Stimulated activated CD8-positive, alpha-beta memory T cell treated with anti-CD3 and anti-CD28 coated beads, Interleukin-7, amount 100 ng/mL, for 1 hour (primary cell): Measurements from ENCODE around the gene CACNA1A.
"Not testable (repeated sequence)": the region's sequence is repeated elsewhere in the genome, so short reads cannot be mapped to it uniquely, and the experiment has no call there.

Experiments
- DNase-seq, 2 donors: peaks; one replicate each; pipeline ENCODE4 v3.0.0-alpha.2; 2020; ENCODE audit warnings: low read depth in 2 of 2

The CACNA1A gene

DNA sequence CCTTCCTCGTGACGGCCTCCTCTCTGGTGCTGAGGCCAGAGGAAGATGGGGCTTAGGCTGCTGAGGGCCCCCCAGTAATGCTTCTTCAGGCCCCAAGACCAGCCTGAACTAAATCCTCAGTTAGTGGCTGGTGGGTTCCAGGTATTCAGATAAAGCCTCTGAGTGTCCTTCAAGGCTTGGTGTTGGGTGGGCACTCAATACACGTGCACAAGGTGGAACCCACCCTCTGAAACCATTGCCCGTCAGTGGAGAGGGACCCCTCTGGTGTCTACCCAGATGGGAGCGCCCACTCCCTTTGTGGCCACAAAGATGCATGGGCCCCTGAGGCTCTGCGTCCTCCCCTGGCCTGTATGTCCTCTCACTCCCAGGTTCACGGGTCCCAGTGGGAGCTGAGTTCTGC, 277.0 kb downstream of the CACNA1A start:
- DNase-seq: no peak

DNA sequence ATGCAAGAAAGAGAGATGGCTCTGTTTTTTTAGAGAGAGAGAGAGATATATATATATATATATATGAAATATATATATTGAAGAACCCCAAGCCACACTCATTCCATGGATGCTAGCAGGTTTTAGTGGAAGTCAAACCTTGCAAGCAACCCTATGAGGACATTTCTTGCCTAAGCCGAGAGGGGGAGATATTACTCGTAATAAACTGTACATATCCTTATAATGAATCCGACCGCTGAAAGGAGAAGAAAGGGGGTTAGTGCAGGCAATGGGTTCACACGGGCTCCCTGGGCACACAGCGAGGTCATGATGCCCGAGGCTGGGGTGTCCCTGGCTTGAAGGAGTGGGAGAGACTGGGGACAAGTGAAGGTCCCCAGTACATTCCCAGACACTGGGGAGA, 277.7 kb downstream of the CACNA1A start:
- no peak for DNase-seq

DNA sequence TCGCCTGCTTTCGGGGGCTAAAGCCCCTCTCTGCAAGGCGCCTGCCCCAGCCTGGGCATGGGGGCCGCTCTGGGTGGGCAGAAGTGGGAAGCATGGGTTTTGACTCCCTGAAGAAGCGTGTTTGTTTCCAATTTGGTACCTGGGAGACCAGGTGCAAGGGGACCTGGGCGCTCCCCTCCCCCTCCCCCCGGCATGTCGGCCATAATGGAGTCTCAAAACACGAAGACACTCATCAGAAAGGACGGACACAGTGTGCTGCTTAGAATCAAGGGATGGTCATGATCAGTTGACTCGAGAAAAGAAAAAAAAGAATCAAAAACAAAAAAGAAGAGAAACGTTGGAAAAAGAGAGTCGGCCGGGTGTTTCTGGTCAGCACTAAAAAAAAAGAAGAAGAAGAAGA, 279.3 kb downstream of the CACNA1A start:
- no peak for DNase-seq

DNA sequence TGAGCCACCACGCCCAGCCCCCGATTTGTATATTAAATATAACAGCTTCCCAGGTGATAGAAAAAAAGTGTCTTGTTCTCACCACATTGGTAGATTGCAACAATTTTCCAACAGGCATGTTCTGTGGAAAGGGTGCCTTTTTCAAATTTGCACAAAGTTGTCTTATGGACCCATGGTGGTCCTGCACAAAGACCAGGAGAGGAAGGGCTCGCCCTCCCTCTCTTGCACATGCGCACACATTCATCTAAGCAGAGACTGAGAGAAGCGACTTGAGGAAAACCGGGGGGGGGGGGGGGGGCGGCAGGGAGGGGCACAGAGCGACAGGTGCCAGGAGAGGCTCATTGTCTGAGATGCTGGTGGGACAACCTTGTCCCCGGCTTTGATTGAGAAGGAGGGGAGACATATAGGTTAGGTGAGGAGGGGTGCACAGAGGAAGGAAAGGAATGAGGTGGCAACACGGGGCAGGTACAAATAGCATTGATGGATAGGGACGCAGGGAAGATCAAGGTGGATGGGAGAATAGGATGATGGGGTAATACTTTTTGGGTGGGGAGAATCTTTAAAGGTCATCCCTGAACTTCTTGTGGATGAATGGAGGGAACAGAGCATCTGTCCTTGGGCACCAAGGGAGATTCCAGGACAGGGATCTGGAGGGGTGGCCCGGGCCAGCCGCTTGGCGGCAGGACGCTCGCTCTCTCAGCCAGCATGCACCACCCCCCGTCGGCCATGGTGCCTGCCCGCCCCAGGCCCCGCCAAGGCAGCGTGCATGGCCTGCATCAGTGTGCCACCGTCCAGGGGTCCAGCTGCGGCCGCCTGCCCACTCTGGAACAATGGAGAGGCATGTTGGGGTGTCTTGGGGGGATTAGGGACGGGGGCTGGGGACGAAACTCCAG, 280.1 kb downstream of the CACNA1A start:
- DNase-seq: no peak

DNA sequence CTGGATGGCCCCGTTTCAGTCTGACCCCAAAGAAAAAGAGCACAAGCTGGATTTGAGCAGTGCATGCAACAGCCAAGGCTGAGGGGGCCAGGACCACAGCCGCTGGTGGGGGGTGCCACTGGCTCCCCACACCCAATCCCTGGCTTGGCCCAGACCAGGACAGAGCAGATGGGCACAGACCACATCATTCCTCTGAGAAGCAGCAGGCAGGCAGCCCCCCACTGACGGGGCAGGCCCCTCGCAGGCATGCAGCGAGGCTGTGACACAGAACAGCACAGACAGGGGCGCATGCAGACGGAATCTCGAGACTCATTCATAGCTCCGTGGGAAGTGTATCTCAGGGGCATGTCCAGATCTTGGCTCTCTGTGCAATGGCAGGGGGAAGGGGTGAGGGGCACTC, 281.2 kb downstream of the CACNA1A start:
- no peak for DNase-seq

DNA sequence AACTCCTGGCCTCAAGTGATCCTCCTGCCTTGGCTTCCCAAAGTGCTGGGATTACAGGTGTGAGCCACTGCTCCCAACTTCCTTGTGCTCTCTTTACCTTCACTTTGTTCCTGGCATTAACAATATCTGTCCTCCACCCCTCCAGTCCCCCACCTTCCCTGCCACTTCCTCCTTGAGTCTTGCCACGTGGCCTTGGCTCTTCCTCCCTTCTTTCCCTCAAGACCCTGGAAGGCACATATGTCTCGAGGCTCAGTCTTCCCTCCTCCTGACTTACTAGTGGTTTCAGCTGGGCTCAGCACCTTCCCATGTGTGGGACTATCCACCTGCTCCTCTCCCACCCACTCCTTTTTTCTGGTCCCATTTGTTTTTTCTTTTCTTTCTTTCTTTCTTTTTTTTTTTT, 285.4 kb downstream of the CACNA1A start:
- DNase-seq: no peak

DNA sequence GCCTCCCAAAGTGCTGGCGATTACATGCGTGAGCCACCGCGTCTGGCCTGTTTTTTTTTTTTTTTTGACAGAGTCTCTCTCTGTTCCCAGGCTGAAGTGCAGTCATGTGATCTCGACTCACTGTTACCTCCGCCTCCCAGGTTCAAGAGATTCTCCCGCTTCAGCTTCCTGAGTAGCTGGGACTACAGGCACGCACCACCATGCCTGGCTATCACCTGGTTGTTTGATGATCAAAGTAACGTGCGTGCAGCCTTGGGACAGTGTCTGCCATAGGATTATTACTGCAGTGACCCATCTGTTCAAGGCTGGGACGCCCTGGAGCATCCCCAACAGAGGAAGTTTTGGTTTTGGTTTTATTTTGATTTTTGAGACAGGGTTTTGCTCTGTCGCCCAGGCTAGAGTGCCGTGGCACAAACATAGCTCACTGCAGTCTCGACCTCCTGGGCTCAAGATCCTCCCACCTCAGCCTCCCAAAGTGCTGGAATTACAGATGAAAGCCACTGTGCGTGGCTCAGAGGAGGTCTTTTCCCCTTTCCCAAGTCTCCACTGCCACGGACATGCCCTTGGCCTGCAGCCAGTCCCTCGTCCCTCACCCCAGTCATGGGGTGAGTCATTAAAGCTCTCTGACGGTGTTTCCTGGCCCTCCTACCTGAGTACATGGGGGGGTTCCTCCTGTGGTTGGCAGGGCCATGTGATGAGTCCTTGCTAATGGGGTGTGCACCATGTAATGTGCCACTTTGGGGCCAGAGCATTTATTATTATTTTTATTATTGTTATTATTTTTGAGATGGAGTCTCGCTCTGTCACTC, 290.5 kb downstream of the CACNA1A start:
- no peak for DNase-seq

DNA sequence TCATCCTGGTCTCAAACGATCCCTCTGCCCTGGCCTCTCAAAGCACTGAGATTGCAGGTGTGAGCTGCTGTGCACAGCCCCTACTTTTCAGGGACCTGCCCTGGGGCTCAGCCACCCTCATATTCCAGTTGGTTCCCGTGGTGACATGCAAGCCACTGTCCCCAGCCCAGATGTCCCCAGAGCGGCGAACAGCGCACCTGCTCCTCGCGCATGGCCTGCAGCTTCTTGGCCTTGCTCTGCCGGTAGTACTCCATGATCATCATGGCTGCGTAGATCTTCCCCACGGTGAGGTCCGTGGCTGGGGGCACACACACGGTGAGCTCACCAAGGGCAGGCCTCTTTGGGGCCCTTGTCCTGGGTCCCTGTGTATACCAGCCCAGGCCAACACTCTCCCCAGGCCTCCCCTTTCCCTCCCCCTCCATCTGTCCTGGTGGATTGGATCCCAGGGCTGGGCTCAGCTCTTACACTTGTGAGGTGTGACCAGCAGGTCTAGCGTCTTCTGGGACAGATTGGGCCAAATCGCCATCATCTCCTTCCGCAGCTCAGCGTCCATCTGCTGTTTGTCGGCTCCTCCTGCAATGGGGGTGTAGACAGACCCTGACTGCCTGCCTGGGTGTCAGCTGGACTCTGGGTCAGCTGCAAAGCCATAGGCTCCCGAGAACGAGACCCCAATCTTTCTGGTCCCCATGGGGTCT, 292.1 kb downstream of the CACNA1A start:
- no peak for DNase-seq

DNA sequence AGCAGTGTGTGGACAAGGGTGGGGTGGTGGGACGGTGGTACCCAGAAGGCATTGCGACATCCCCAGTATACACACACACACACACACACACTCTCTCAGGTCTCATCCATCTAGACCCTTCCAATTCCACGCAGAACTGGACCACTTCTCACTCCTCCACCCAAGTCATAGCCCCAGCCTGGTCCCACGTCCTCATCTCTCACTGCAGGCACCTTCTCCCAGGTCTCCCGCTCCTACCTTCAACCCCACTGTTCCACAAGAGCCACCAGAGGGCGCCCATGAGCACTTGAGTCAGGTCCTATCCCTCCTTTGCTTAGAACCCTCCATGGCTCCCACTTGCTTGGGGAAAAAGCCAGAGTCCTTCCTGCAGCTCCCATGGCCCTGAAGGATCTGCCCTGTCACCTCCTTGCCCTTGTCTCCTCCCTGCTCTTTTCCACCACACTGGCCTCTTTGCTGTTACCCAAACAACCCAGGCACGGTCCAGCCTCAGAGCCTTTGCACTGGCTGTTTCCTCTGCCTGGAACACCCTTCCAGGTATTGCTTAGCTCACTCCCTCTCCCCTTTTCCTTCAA, 293.4 kb downstream of the CACNA1A start:
- peak; percentile 41 to 52 for DNase-seq

DNA sequence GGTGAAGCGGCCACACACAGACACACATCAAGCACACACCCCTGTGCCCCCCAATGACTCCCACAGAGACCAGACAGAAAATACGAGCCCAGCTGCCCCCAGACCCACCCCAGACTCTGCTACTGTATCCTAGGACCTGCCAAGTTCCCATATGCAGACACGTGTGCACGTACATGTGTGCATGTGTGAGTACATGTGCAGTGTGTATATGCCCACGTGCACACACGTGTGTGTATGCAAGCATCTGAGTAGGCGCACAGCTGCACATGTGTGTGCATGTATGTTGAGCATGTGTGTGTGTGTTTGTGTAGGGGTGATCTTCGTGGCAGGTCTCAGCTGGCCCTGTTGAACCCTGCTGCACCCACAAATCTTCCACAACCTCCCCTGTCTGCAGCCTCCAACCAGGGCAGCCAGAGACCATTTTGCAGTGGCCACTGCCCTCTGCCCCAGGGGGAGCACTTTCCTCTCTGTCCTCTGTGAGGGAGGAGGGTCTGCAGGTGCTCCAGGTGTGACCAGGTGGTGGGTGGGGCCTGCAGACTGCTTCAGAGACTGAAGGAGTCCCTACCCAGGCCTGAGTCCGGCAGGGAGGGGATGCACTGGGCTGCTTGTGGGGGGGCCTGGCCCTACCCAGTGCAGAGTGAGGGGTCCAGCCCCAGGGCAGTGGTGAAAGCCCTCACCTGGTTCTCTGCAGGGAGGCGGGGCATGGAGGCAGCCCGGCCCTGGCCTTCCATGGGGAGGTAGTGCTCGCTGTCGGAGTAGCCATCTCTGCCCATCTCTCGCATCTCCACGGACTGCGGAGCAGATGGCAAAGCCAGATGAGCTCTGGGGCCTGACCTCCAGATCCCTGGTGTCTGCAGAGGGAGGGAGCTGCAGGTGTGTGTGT, 294.6 kb downstream of the CACNA1A start:
- DNase-seq: no peak

DNA sequence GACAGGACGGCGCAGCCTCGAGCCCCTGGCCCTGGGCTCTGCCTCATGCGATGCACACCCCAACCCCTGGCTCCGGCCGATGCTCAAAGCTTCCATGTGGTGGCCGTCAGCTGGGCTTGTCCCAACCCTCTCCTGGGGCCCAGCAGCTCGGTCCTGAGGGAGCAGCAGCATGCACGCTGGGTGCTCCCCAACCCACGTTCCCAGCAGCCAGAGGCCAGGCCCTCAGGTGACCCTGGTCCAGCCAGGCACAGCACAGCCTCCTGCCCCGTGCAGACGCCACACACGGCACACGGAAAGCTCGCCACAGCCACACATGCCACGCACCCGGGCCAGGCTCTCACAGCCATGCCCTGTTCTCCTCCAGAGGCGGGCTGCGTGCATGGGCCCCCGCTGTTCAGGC, 295.3 kb downstream of the CACNA1A start:
- DNase-seq: no peak

DNA sequence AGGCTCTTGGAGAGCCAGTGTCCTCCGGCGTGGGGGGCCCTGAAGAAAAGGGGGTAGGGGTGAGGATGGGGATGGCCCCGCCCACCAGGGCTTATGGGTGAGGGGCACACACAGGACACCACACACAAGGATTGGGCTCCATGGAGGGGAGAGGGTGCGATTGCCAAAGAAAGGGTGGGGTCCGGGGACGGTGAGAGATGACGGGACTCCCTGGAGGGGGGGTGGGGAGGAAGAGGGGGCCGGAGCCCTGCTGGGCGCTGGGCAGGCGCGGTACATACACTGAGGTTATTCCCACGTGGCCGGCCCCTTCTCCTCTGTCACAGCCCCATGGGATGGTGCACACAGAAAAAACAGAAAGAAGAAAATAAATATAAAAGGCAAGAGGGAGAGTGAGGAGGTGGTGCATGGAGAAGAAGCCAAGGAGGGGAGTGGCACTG, 295.9 kb downstream of the CACNA1A start:
- DNase-seq: no peak

DNA sequence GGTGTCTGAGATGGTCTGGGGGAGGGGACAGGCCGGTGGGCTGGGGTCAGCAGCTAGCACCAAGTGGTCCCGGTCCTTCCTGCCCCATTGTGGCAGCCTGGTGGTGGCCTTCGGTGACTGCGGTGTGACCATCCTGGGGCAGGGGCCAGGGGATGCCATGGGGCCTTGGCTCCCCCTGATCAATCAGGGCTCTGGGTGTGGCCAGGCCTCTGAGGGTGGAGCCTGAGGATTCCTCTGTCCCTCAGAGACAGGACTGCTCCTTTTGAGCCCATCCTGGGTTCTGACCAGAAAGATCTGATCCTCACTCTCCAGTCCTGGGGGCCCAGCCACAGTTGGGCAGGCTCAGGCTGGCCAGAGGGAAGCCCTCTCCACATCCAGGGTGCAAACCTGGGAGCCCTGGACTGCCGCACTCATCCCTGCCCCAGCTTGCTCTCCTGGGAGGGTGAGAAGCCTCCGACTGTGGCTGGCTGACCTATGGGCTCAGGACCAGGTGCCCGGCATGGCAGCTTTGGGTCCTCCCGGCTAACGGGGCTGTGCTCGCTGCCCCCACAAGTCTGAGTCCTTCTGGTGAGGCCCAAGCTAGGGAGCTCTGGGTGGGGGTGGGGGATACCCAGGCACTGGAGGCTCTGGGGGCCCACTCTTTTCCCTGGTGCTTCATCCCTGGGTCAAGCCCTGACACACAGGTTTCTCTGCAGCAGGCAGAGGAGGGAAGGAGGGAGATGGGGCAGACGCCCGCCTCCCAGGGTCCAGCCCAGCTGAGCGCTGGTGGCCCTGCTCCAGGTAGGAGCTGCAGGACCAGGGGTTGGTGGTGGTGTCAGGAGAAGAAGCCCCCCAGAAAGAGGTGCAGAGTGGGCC, 296.6 kb downstream of the CACNA1A start:
- DNase-seq: no peak

DNA sequence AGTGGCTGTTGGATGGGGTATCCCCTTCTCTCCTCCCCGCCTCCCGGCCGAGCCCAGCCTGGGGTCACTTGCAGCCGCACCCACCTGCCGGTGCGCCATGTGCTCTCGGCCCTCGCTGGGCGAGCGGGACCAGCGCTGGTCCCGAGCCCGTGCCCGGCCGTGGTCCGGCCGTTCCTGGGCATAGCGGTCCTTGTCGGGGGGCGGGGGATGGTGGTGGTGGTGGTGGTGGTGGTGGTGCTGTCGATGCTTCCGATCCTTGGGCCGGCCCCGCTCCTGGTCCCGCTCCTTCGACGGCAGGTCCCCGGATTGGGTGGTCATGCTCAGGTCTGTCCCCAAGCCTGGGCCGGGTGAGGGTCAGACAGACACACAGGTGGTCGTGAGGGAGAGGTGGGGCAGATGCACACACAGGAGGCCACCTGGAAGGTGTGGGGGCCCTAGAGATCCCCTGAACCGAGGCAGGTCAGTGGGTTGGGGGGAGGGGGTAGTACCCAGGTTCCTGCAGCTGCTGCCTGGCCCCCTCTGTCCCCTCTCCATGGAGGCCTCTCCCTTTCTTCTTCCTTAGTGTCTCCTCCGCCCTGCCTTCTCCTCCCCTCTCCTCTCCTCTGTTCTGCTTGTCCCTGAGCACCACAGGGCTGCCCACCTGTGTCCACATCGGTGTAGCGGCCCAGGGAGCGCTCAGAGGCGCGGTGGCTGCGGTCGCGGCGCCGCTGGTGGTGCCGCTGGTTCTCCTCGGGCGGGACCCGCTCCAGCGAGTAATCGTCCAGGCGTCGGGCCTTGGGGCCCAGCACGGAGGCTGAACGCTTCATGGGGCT, 297.4 kb downstream of the CACNA1A start:
- DNase-seq: no peak

DNA sequence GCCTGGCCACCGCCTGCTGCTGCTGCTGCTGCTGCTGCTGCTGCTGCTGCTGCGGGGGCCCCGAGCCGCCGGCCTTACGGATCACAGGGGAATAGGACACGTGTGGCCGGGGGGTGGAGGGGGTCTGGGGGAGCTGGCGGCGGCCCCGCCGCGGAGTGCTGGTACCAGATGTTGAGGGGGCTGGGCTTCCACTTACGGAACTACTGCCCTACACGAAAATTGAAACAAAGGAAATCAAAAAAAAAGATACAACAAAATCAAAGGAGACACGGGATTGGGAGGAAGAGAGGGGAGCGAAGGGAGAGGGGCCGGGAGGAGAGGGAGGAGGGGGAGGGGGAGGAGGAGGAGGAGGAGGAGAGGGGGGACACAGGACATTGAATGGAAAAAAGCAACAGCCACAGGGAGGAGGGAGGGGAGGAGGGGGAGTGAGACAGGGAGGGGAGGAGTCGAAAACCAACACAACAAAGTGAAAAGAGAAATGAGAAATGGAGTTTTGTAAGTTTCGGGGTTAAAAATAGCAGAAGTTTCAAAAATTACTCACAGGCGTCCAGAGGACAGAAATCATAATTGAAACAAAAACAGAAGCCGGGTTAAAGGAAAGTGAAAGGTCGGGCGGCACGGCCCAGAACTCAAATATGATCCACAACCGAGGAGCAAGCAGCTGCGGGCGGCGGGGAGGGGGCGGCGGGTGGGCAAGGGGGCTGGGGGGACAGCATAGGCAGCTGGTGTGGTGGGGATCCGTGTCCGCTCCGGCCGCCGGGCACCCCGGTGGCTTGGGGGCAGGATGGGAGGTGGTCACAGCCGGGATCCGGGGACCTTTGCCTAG, 298.2 kb downstream of the CACNA1A start:
- peak in 1 of 2 donors; percentile 18 for DNase-seq

DNA sequence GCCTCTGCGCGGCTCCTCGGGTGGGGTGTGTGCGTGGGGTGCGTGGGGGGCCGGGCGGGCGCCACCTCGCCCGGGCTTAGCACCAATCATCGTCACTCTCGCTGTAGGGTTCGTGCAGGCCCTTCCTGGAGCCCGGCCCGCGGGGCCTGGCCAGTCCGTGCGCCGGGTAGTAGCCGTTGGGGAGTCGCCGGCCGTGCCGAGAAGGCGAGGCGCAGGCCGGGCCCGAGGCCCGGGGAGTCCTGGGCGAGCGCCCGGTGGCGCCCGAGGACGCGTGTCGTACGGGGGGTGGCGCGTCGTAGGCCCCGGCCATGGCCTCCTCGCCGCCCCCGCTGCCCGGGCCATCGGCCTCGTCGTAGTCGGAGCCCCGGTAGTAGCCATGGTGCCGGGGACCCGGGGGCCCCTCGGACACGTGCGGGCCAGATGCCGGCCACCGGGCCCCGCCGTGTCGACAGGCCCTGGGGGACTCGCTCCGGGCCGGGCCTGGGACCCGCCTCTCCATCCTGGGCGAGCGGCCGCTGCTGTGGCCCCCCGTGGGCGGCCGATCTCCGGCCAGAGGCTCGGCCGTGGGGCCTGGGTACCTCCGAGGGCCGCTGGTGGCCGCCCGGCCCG, 298.9 kb downstream of the CACNA1A start:
- DNase-seq: no peak

DNA sequence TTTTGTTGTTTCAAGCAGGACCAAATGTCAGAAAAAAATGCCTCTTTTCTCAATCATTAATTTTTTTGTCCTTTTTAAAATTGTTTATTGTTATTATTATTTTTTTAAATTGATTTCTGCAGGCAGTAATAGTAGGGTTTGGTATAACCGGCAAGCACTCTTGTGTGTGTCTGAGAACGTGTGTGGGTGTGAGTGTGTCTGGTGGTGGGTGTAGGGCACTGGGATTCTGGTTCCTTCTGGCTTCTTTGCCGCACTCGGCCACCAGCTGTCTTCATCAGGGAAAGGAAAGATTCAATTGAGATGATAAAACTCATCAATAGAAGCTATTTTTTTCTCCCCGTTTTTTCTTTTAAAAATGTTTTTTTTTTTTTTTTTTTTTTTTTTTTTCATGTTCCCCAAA, 299.7 kb downstream of the CACNA1A start:
- DNase-seq: no peak

DNA sequence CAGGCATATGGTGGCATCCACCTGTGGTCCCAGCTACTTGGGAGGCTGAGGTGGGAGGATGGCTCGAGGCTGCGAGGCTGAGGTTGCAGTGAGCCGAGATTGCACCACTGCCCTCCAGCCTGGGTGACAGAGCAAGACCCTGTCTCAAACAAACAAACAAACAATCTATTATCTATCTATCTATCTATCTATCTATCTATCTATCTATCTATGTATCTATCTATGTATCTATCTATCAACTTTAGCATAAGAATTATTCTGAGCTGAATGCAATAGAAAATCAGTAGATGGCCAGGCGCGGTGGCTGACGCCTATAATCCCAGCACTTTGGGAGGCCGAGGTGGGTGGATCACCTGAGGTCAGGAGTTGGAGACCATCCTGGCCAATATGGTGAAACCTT, 304.2 kb downstream of the CACNA1A start:
- not testable (repeated sequence) for DNase-seq
